HCT116 (cell line): ENCODE results near the gene CTXN1. TPM values are rescaled to one million over a fixed set of nuclear protein-coding genes. Genes with fewer than 3 reads are reported as not detected.

Experiments
- ATAC-seq: fragments of 200-7000 bp; cut with Tn5 transposase; 2 replicates; pipeline ENCODE4 v1.9.1; 2020; ENCODE audit warnings: mild to moderate bottlenecking, moderate library complexity
- BruUV-seq: library from RNA; stranded (reverse); fragments of 400-500 nt; replicated peaks from 2 replicates; lab custom pipeline; 2021; lab: Mats Ljungman, UMichigan
- CTCF ChIA-PET: fragments of 300-600 bp; sonication (Branson Sonifier 250); formaldehyde crosslinking; loops from one replicate; lab custom pipeline; 2021; ENCODE audit warnings: antibody characterized with exemption; lab: Charles Lee
- POLR2A ChIA-PET: fragments of 300-600, 350-600 bp; sonication (Branson Sonifier 250); formaldehyde crosslinking; loops from one replicate; lab custom pipeline; 2021; ENCODE audit warnings: antibody characterized with exemption; lab: Charles Lee
- RAD21 ChIA-PET, 2 experiments: fragments of 300-600 bp; sonication (Branson Sonifier 250); formaldehyde crosslinking; loops; one replicate each; lab custom pipeline; 2023; ENCODE audit warnings: low total read pairs in 2 of 2; ENCODE audit not compliant: uncharacterized antibody in 2 of 2, unreplicated experiment in 2 of 2, low non-redundant PET in 1 of 2; lab: Charles Lee
- DNase-seq: peaks from one replicate; pipeline ENCODE4 v3.0.0-alpha.2; 2010; ENCODE audit warnings: low read depth, low spot score
- H2AFZ ChIP-seq: fragments of 200-600 bp; shearing (Covaris generic), sonication (generic); 2 replicates; pipeline ENCODE4 v1.6.1; 2017; ENCODE audit warnings: low read depth, mixed run types, mixed read lengths, antibody characterized with exemption, low read length; ENCODE audit not compliant: poor library complexity, severe bottlenecking
- H3K27ac ChIP-seq: 2 replicates; pipeline ENCODE4 v1.5.1; 2012; ENCODE audit warnings: low read depth, low read length
- H3K27me3 ChIP-seq: fragments of 200-600 bp; sonication (generic); 2 replicates; pipeline ENCODE4 v1.6.1; 2016; ENCODE audit warnings: mixed run types, low read length, mixed read lengths; ENCODE audit not compliant: insufficient read depth
- H3K36me3 ChIP-seq, 2 experiments: fragments of 200-500 bp in 1 of 2; fragments of 200-600 bp in 1 of 2; sonication (Bioruptor generic) in 1 of 2; sonication (generic) in 1 of 2; 2 replicates each; pipeline versions ENCODE4 v1.5.1 to v1.6.1; 2014 to 2016; ENCODE audit warnings: low read length in 2 of 2, inconsistent platforms in 1 of 2, mixed read lengths in 1 of 2, mixed run types in 1 of 2; ENCODE audit not compliant: insufficient read depth in 2 of 2, control insufficient read depth in 1 of 2
- H3K4me1 ChIP-seq, 2 experiments: fragments of 200-600 bp in 1 of 2; sonication (generic) in 1 of 2; 2 replicates each; pipeline versions ENCODE4 v1.5.1 to v1.6.1; 2012 to 2017; ENCODE audit warnings: low read length in 2 of 2, inconsistent platforms in 1 of 2, mild to moderate bottlenecking in 1 of 2, mixed read lengths in 1 of 2, mixed run types in 1 of 2, moderate library complexity in 1 of 2; ENCODE audit not compliant: insufficient read depth in 2 of 2, control insufficient read depth in 1 of 2
- H3K4me2 ChIP-seq: fragments of 200-600 bp; sonication (generic); 2 replicates; pipeline ENCODE4 v1.6.1; 2017; ENCODE audit warnings: mixed run types, low read length, mixed read lengths
- H3K4me3 ChIP-seq, 2 experiments: fragments of 200-600 bp in 1 of 2; sonication (generic) in 1 of 2; replicated peaks in 1 of 2; 2 replicates each; pipeline ENCODE4 v1.5.1; 2011 to 2016; ENCODE audit warnings: low read length in 2 of 2, control low read depth in 1 of 2, low read depth in 1 of 2, mild to moderate bottlenecking in 1 of 2, mixed read lengths in 1 of 2, mixed run types in 1 of 2
- H3K79me2 ChIP-seq: fragments of 200-600 bp; sonication (generic); 2 replicates; pipeline ENCODE4 v1.6.1; 2017; ENCODE audit warnings: mild to moderate bottlenecking, mixed run types, low read length, moderate library complexity, mixed read lengths; ENCODE audit not compliant: insufficient read depth
- H3K9ac ChIP-seq: fragments of 200-600 bp; sonication (generic); 2 replicates; pipeline ENCODE4 v1.6.1; 2016; ENCODE audit warnings: low read length, mixed read lengths
- H3K9me2 ChIP-seq: fragments of 200-600 bp; sonication (generic), shearing (Covaris generic); 2 replicates; pipeline ENCODE4 v1.6.1; 2017; ENCODE audit warnings: mixed run types, mild to moderate bottlenecking, moderate library complexity; ENCODE audit not compliant: insufficient read depth
- H3K9me3 ChIP-seq, 2 experiments: fragments of 200-500 bp in 1 of 2; fragments of 200-600 bp in 1 of 2; sonication (Bioruptor generic) in 1 of 2; sonication (generic) in 1 of 2; 2 replicates each; pipeline ENCODE4 v1.6.1; 2014 to 2017; ENCODE audit warnings: low read length in 2 of 2, mixed read lengths in 2 of 2, inconsistent platforms in 1 of 2, low read depth in 1 of 2, mild to moderate bottlenecking in 1 of 2, mixed run types in 1 of 2, moderate library complexity in 1 of 2; ENCODE audit not compliant: control insufficient read depth in 1 of 2, insufficient read depth in 1 of 2
- H4K20me1 ChIP-seq: fragments of 200-600 bp; sonication (generic), shearing (Covaris generic); 2 replicates; pipeline ENCODE4 v1.6.1; 2017; ENCODE audit warnings: mixed run types, mild to moderate bottlenecking, moderate library complexity; ENCODE audit not compliant: insufficient read depth
- CBX3 ChIP-seq: IDR thresholded peaks from 2 replicates; pipeline ENCODE4 v1.6.1; 2012; ENCODE audit warnings: low read depth
- CTCF ChIP-seq, 3 experiments: fragments of 200-600 bp in 1 of 3; sonication (generic) in 1 of 3; IDR thresholded peaks in 2 of 3; conservative IDR thresholded peaks in 1 of 3; 2 replicates each; pipeline ENCODE4 v1.5.1; 2012 to 2017; ENCODE audit warnings: low read depth in 2 of 3, low read length in 2 of 3, antibody characterized with exemption in 1 of 3, borderline replicate concordance in 1 of 3, control low read depth in 1 of 3, mild to moderate bottlenecking in 1 of 3, mixed read lengths in 1 of 3, mixed run types in 1 of 3, moderate library complexity in 1 of 3; ENCODE audit not compliant: insufficient read depth in 1 of 3
- EGR1 ChIP-seq: IDR thresholded peaks from 2 replicates; pipeline ENCODE4 v1.6.1; 2012; ENCODE audit warnings: low read depth
- ELF1 ChIP-seq: IDR thresholded peaks from 2 replicates; pipeline ENCODE4 v1.6.1; 2012; ENCODE audit warnings: low read depth, borderline replicate concordance
- EZH2 ChIP-seq: fragments of 200-600 bp; sonication (generic); IDR thresholded peaks from 2 replicates; pipeline ENCODE4 v1.6.1; 2017; ENCODE audit warnings: antibody characterized with exemption, mixed run types
- EZH2phosphoT487 ChIP-seq: fragments of 200-600 bp; IDR thresholded peaks from 2 replicates; pipeline ENCODE4 v1.6.1; 2018; ENCODE audit warnings: antibody characterized with exemption, borderline replicate concordance
- MAX ChIP-seq: IDR thresholded peaks from 2 replicates; pipeline ENCODE4 v1.6.1; 2012
- POLR2A ChIP-seq: IDR thresholded peaks from 2 replicates; pipeline ENCODE4 v1.7.0; 2011; ENCODE audit warnings: borderline replicate concordance; ENCODE audit not compliant: insufficient read depth, insufficient read length; ENCODE audit errors: extremely low read depth
- POLR2AphosphoS5 ChIP-seq: IDR thresholded peaks from 2 replicates; pipeline ENCODE4 v1.6.1; 2011; ENCODE audit warnings: mild to moderate bottlenecking, low read depth, low read length, moderate library complexity
- SIN3A ChIP-seq: IDR thresholded peaks from 2 replicates; pipeline ENCODE4 v1.6.1; 2012; ENCODE audit warnings: low read depth
- TCF7L2 ChIP-seq: IDR thresholded peaks from 2 replicates; pipeline ENCODE4 v1.7.0; 2011; ENCODE audit warnings: borderline replicate concordance, inconsistent platforms; ENCODE audit not compliant: insufficient read depth, insufficient read length; ENCODE audit errors: extremely low read depth
- ZFX ChIP-seq: fragments of 450-650 bp; IDR thresholded peaks from 2 replicates; pipeline ENCODE4 v1.6.1; 2017
- intact Hi-C: fragments of 100-400 bp; cut with micrococcal nuclease; formaldehyde crosslinking; loops from 2 replicates; pipeline ENCODE4 v1.10.0; 2022
- total RNA-seq: library from RNA; stranded (reverse); gene quantifications from one replicate; pipeline ENCODE4 v1.2.1, GENCODE V29; 2021; ENCODE audit not compliant: unreplicated experiment
- TF ChIP-seq, protein P1 (sequence below): IDR thresholded peaks from 2 replicates; pipeline ENCODE4 v1.6.1; 2012; ENCODE audit warnings: low read depth
- TF ChIP-seq, protein P2 (sequence below): IDR thresholded peaks from 2 replicates; pipeline ENCODE4 v1.6.1; 2011; ENCODE audit warnings: mild to moderate bottlenecking, low read length, moderate library complexity; ENCODE audit not compliant: insufficient replicate concordance; ENCODE audit errors: extremely low read depth
- TF ChIP-seq, protein P3 (sequence below): IDR thresholded peaks from 2 replicates; pipeline ENCODE4 v1.6.1; 2012

The CTXN1 gene
- total RNA-seq, 1 experiment from 2014 or later, result 56.0 TPM

GRCh38 chr19:7925171-7925851, 624 bp downstream of the CTXN1 start:
- Histone ChIP-seq H3K79me2 (no peaks in the 10 kb centered on the region; the same call in 1 of the 2 replicates), H4K20me1 (no peaks in the 10 kb centered on the region), H3K27ac (peak overlapping the region; percentile 71), H3K27me3 (no peaks in the 10 kb centered on the region), H3K9me3 (no peaks in the 10 kb centered on the region), H3K9ac (peak overlapping the region; percentile 56), H3K36me3 (peaks cover 0 to 12% of the 10 kb centered on the region in 2 experiments; a peak in 3 of 4 replicates), H3K9me2 (no peaks in the 10 kb centered on the region), H3K4me3 (peak overlapping the region; percentile 15 to 50), H3K4me2 (peak overlapping the region; percentile 69), H2AFZ (no peak overlapping the region), H3K4me1 (peaks cover 27 to 56% of the 10 kb centered on the region in 2 experiments)
- CTCF ChIA-PET, result no interaction called here
- POLR2A ChIA-PET, result no interaction called here
- no TSS peak for BruUV-seq
- DNase-seq (peak; percentile 56), ATAC-seq (peak; percentile 54)
- intact Hi-C loops, result no loop called here
- TF ChIP-seq MAX (peak; percentile 99), TCF7L2 (no peak), SIN3A (no peak), CBX3 (no peak; the same call in 1 of the 2 replicates), POLR2AphosphoS5 (peak; percentile 39), EZH2 (no peak), ELF1 (no peak), EGR1 (no peak), ZFX (peak; percentile 44; the same call in 1 of the 2 replicates), EZH2phosphoT487 (no peak), CTCF (IDR thresholded peaks at IDR 0.05 in 2 of 3, conservative IDR thresholded peaks at IDR 0.05 in 1 of 3; ENCODE audit: borderline replicate concordance in 1 of 3, insufficient read depth in 1 of 3, low read depth in 2 of 3, low read length in 2 of 3) (peak; percentile 85 to 89 (median 89)), POLR2A (no peak)
- TF ChIP-seq, protein P1, sequence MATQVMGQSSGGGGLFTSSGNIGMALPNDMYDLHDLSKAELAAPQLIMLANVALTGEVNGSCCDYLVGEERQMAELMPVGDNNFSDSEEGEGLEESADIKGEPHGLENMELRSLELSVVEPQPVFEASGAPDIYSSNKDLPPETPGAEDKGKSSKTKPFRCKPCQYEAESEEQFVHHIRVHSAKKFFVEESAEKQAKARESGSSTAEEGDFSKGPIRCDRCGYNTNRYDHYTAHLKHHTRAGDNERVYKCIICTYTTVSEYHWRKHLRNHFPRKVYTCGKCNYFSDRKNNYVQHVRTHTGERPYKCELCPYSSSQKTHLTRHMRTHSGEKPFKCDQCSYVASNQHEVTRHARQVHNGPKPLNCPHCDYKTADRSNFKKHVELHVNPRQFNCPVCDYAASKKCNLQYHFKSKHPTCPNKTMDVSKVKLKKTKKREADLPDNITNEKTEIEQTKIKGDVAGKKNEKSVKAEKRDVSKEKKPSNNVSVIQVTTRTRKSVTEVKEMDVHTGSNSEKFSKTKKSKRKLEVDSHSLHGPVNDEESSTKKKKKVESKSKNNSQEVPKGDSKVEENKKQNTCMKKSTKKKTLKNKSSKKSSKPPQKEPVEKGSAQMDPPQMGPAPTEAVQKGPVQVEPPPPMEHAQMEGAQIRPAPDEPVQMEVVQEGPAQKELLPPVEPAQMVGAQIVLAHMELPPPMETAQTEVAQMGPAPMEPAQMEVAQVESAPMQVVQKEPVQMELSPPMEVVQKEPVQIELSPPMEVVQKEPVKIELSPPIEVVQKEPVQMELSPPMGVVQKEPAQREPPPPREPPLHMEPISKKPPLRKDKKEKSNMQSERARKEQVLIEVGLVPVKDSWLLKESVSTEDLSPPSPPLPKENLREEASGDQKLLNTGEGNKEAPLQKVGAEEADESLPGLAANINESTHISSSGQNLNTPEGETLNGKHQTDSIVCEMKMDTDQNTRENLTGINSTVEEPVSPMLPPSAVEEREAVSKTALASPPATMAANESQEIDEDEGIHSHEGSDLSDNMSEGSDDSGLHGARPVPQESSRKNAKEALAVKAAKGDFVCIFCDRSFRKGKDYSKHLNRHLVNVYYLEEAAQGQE, result no peak
- TF ChIP-seq, protein P2, sequence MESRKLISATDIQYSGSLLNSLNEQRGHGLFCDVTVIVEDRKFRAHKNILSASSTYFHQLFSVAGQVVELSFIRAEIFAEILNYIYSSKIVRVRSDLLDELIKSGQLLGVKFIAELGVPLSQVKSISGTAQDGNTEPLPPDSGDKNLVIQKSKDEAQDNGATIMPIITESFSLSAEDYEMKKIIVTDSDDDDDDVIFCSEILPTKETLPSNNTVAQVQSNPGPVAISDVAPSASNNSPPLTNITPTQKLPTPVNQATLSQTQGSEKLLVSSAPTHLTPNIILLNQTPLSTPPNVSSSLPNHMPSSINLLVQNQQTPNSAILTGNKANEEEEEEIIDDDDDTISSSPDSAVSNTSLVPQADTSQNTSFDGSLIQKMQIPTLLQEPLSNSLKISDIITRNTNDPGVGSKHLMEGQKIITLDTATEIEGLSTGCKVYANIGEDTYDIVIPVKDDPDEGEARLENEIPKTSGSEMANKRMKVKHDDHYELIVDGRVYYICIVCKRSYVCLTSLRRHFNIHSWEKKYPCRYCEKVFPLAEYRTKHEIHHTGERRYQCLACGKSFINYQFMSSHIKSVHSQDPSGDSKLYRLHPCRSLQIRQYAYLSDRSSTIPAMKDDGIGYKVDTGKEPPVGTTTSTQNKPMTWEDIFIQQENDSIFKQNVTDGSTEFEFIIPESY, result no peak
- TF ChIP-seq, protein P3, sequence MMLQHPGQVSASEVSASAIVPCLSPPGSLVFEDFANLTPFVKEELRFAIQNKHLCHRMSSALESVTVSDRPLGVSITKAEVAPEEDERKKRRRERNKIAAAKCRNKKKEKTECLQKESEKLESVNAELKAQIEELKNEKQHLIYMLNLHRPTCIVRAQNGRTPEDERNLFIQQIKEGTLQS, result no peak
- RAD21 ChIA-PET, result no interaction called here
